ENCODE measurements around the gene TRIM50. TPM values are rescaled to one million over a fixed set of nuclear protein-coding genes. Genes with fewer than 3 reads are reported as not detected.
"Not testable (repeated sequence)": the region's sequence is repeated elsewhere in the genome, so short reads cannot be mapped to it uniquely, and the experiment has no call there.

Gene TRIM50
- total RNA-seq, 1 donor from 2014 or later, result not detected

DNA sequence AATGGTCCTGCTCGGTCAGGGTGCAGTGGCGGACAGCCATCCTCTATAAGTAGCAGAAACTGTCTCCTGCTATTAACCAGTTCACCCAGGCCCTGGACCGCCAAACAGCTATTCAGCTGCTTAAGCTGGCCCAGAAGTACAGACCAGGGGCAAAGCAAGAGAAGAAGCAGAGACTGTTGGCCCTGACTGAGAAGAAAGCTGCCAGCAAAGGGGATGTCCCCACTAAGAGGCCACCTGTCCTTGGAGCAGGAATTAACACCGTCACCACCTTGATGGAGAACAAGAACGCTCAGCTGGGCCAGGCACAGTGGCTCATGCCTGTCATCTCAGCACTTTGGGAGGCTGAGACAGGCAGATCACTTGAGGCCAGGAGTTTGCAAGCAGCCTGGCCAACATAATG is 13.6 kb downstream of the TRIM50 start:
- intact Hi-C loops (cut with micrococcal nuclease), result no loop called here

DNA sequence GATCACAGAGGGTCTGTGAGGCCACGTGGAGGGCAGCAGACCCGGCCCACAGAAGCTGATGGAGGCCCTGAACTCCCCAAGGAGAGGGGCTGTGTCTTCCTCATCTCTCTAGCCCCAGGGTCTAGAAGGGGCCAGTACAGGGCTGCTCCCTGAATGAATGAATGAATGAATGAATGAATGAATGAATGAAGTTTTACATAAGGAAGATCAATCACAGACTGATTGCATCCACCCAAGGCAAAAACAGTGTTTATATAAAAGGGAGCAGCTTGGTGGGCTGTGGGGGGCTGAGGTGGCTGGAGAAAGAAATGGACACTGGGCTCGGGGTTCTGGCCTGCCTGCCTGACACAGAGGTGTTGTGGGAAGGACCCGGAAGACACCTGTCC is 14.4 kb downstream of the TRIM50 start:
- intact Hi-C loops (cut with micrococcal nuclease), result no loop called here

DNA sequence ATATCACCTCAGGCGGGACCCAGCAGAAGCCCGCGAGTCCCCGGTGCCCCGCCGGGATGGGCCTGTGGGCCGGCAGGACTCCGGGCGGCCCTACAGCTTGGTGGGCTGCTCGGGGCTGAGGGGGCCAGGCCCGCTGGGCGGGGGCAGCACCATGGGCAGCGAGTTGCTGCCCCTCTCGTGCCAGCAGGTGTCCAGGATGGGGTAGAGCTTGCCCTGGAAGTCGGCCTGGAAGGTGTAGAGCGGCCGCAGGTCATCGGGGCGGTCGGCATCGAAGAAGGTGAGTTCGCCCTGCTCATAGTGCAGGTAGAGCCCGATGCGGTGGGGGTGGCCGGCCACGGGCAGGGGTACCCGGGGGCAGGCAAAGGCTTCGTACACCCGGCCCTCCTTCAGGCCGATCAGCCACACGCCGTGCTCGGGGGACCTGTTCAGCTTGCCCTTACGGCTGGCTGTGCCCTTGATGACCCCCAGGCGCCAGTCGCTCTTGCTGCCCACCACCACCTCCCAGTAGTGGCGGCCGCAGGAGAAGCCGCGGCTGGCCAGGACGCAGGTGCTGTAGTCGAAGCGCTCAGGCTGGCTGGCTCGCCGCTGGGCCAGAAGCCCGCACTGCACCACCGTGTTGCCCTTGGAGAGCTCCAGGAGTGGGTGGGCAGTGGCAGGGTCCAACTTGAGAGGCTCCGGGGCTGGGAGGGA is 14.9 kb downstream of the TRIM50 start:
- intact Hi-C loops (cut with micrococcal nuclease), result no loop called here

DNA sequence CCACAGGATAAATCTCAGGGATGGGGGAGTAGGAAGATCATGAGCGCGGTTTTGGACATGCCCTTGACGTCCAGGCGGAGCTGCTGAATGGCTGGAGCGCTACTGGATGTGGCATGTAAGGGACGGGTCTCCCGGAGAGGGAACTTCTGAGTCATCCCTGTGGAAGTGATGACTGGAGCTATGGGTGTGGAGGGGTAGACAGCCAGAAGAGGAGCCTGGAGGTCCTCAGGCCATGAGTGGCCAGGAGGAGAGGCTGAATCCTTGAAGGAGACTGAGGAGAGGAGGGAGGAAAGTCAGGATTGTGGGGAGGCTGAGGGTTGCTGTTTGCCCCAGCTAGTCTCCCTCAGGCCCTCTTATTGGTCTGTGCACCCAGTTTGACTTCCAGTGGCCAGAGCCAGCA is 16.5 kb downstream of the TRIM50 start:
- intact Hi-C loops (cut with micrococcal nuclease), result not testable (repeated sequence)

DNA sequence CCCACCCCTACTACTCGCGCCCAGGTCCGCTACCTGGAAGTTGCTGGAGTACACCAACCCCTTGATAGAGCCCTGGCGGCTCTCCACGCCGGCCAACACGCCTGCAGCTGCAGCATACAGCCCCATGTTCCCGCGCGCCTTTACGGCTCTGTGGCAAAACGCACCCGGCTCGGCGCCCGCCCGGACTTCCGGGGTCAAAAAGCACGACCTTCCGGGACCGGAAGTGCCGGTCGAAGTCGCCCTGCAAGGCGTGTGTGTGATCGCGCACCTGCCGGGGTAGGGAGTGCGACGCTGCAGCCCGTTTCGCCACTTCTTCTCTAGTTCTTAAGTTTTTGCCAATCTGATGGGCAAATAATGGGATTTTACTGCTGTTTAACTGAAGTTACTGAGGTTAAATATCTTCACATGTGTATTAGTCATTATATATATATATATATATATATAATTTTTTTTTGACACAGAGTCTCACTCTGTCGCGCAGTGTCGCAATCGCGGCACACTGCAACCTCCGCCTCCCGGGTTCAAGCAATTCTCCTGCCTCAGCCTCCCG is 19.1 kb downstream of the TRIM50 start, which contains the start of gene NSUN5:
Gene NSUN5 (minus strand): TSS at position 162 of the 550 bp plus-strand sequence. CDS start 36 bp downstream, at position 126.
- intact Hi-C loops (cut with micrococcal nuclease), result loop anchor here (2.0 kb wide), 2 partner anchors 124 to 480 kb away; partner anchors contain the start of genes FZD9 and TYW1B

DNA sequence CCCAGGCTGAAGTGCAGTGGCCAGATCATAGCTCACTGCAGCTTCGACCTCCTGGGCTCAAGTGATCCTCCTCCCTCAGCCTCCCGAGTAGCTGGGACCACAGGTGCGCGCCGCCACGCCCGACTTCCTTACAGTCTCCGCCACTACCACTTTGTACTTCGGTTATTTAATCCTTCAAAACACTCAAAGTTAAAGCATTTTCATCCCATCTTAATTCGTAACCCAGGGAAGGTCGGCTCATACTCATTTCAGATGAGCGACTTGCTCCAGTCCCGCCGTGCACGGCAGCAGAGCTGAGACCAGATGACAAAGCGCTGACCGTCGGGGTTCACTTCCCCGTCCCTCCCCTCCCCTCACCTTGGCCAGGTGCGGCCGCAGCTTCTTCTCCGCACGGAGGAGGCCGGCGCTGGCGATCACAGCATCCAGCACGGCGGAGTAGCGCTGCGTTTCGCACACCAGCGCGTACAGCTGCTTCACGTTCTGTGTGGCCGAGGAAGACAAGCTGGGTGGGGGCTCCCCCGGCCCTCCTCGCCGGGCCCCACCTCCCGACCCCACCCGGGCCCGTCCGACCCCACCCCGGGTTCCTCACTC is 19.7 kb downstream of the TRIM50 start:
- intact Hi-C loops (cut with micrococcal nuclease), result loop anchor here (2.0 kb wide), 2 partner anchors 125 to 479 kb away; partner anchors contain the start of genes FZD9 and TYW1B

DNA sequence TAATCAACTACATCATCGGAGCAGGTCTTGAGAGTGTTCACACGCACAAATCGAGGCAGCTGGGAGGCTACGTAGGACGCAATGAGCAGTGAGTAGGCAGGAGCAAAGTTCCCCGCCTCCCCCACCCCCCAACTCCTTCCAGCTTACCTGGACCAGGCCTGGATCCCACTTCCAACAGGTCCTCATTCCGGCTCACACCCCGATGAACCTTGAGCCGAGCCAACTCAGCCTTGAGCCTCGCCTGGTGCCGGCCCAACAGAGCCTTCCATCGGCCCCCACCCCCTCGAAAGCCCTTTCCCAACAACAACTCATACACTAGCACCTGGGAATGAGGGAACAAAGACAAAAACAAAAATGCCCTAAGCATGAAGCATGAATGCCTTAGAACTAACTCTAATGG is 20.4 kb downstream of the TRIM50 start:
- intact Hi-C loops (cut with micrococcal nuclease), result no loop called here

DNA sequence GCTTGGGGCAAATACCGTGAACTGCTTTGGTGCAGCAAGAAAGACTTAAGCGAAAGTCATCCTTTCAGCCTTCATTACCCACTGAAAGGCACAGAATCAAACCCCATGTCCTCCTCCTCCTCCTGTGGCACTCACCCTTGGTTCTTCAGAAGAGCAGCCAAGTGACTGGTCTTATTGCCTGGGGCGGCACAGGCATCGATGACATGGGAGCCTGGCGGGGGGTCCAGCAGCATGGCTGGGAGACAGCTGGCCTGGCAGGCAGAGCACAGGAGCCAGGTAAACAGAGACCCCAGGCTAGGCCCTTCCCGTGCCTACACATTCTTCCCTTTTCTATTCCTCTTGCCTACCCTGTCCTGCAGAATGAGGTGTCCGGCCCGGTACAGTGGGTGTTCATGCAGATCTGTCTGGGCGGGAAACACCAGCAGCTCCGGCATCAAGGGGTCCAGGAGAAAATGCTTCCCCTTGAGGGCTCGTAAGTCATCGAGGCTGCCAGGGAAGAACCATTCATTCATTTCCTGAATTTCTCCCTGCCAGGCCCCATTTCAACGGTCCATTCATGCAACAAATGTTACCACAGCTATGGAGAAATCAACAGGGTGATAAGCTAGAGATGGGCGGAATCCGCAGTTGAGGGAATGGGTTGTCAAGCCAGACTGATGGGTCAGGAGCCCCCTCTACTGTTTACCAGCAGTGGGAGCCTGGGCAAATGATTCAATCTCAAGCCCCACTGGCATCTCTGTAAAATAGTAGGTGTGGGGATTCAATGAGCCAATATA is 23.1 kb downstream of the TRIM50 start:
- intact Hi-C loops (cut with micrococcal nuclease), result not testable (repeated sequence)

DNA sequence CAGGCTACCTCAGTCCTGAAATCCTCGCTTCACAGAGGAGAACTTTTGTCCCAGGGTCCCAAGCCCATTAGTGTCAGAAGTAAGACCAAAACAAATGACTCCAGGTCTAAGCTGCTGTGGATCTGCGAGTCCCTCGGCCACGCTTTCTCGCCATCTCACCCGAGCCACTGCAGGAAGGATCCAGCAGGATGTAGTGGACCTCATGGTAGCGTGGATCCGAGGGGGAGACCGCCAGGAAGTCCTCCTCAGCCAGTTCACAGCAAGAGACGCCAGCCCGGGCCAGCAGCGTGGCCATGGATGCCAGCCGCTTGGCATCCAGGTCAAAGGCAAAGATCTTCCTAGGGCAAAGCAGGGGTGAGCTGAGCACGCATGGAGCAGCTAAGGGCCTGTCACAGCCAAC is 23.8 kb downstream of the TRIM50 start:
- intact Hi-C loops (cut with micrococcal nuclease), result no loop called here

DNA sequence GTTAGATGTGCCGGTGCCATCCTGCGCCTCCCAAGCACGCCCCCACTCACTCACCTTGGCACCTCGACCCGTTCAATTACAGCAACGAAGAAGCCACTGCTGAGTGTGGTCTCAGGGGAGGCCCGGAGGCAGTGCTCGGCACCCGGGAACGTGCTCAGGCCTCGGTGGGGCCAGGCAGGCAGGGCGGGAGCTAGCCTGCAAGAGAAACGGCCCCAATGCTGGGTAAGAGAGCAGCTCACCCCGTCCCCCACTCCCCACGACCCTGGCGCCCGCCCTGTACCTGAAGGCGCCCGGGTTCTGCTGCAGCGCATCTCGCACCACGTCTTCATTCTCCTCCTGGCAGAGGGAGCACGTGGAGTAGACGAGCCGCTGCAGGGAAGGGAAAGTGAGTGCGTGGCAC is 24.3 kb downstream of the TRIM50 start:
- intact Hi-C loops (cut with micrococcal nuclease), result no loop called here

DNA sequence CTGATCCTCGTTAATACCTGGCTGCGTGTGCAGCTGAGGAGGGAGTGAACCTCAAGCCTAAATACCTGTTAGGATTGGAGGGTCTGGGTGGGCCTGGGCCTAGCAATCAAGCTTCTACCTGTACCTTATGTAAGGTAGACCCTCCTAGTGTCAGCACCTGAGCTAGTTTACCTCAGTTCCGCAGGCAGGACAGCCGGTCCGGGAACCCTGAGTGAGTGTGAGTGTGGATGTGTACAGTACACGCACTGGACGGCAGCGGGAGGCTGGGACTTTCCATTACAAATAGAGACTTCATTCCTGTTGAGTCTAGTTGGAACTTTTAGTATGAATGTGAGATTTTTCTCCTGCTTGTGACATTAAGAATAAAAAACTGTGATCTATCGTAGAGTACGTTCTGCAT is 25.0 kb downstream of the TRIM50 start:
- intact Hi-C loops (cut with micrococcal nuclease), result not testable (repeated sequence)

DNA sequence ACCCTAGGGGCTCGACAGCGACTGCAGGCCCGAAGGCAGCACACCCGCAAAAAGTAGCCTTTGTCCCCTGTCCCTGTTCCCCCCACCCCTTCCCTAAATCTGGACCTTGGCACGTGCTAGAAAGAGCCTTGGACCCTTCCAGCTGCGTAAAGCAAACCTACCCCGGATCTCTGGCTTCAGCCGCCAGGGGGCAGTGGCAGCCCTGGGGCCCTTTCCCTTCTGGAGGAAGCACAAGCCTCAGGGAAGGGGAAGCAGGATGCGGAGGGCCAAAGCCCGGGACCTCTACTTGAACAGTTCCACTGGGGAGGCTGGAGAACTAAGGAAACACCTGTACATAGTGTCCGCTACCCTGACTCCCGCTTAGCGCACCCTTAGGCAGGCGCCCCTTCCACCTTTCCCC is 26.8 kb downstream of the TRIM50 start:
- intact Hi-C loops (cut with micrococcal nuclease), result not testable (repeated sequence)

DNA sequence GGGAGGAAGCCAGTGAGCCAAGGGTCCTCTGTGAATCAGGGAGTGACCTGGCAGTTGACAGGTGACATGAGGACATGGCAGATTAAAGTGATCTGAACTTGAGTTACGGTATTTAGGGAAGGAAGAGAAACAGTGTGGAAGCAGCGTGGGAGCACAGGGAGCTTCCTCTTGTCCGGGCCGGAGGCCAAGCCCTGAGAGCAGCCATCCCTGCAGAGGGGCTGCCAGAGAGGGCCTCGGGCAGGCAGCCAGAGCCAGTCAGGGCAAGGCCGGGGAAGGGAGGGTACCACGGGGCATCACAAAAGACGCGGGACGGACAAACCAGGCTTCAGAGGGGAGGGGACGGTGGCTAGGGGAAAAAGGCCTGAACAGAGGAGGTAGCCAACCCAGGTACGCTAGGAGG is 28.1 kb downstream of the TRIM50 start:
- intact Hi-C loops (cut with micrococcal nuclease), result not testable (repeated sequence)

DNA sequence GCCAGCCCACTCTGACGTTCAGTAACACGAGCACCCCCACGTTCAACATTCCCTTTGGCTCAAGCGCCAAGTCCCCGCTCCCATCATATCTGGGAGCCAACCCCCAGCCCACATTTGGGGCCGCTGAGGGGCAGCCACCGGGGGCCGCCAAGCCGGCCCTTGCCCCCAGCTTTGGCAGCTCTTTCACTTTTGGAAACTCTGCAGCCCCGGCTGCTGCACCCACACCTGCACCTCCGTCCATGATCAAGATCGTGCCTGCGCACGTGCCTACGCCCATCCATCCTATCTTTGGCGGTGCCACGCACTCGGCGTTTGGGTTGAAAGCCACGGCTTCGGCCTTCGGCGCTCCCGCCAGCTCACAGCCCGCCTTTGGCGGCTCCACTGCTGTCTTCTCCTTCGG is 30.2 kb downstream of the TRIM50 start:
- intact Hi-C loops (cut with micrococcal nuclease), result not testable (repeated sequence)

DNA sequence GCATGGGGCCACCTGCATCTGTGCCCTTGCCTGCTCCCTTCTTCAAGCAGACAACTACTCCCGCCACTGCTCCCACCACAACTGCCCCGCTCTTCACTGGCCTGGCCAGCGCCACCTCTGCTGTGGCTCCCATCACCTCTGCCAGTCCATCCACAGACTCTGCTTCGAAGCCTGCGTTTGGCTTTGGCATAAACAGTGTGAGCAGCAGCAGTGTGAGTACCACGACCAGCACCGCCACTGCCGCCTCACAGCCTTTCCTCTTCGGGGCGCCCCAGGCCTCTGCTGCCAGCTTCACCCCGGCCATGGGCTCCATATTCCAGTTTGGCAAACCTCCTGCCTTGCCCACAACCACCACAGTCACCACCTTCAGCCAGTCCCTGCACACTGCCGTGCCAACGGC is 30.6 kb downstream of the TRIM50 start:
- intact Hi-C loops (cut with micrococcal nuclease), result not testable (repeated sequence)

DNA sequence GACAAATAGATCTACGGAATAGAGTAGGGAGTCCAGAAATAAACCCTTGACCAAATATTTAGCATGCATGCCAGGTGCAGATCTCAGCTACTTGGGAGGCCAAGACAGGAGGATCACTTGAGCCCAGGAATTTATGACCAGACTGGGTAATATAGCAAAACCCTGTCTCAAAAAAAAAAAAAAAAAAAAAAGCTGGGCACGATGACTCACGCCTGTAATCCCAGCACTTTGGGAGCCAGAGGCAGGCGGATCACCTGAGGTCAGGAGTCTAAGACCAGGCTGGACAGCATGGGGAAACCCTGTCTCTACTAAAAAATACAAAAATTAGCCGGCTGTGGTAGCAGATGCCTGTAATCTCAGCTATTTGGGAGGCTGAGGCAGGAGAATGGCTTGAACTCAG is 50.7 kb downstream of the TRIM50 start:
- intact Hi-C loops (cut with micrococcal nuclease), result not testable (repeated sequence)

DNA sequence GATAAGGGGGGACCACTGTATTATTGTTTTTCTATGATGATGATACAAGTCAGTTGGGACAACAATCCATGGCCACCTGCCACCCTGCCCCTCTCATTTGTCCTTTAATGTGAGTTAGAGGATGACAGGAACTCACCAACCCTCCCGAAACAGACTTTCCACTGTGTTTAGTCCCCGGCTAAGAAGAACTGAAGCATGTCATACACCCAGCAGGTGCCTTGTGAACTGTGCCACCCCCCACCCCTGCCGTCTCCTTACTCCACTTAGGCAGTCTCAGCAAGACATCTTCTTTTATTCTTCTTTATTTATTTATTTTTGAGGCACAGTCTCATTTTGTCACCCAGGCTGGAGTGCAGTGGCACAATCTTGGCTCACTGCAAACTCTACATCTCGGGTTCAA is 60.1 kb downstream of the TRIM50 start:
- intact Hi-C loops (cut with micrococcal nuclease), result not testable (repeated sequence)

DNA sequence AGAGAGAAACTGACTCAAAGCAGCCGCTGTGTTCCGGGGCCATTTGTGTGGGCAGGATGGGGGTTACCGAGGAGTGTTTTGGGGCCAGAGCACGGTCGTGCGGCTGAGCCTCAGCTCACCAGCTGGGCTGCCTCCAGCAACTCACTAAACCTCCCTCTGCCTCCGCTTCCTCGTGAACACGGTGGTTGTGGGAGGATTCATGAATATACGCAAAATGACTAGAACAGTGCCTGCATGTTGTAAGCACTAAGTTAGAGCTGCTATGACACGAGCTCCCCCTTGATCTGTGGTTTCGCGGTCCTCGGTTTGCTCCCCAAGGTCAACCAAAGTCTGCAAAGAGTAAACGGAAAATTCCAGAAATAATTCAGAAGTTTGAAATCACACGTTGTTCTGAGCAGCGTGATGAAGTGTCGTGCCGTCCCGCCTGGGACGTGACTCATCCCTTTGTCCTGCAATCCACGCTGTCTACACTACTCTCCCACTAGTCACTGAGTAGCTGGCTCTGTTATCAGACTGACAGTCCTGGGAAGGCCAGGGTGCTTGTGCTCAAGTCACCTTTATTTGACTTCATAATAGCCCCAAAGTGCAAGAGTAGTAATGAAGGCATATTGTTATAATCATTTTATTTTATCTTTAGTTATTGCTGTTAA is 61.0 kb downstream of the TRIM50 start:
- intact Hi-C loops (cut with micrococcal nuclease), result not testable (repeated sequence)

Measured in T-helper 1 cell treated with Interleukin-12 subunit alpha and Interleukin-12 subunit beta and Interleukin-4 antibody, amounts not matched to agents 30 ng/mL and 1 ng/mL, for 36 hours (primary cell).